ENCODE data around the gene EMILIN3.

- TF ChIP-seq EZH2 (IDR thresholded peaks at IDR 0.05; ENCODE audit: insufficient read depth, poor library complexity, severe bottlenecking) = no peak
- no peak for TF ChIP-seq EZH2phosphoT487 (IDR thresholded peaks at IDR 0.05; ENCODE audit: insufficient read depth, low read depth)
Observed at GRCh38 chr20:41415191-41415590, 48.6 kb upstream of the EMILIN3 start.
